GM18505 (cell line): Measurements from ENCODE around the gene PTPRN2.
"Not testable (repeated sequence)": the region's sequence is repeated elsewhere in the genome, so short reads cannot be mapped to it uniquely, and the experiment has no call there.

Experiments used
- ATAC-seq: cut with Tn5 transposase; IDR thresholded peaks from one replicate; pipeline ENCODE4 v1.9.1; 2021; ENCODE audit not compliant: unreplicated experiment
- POLR2A ChIP-seq: IDR thresholded peaks from 4 replicates; pipeline ENCODE4 v1.6.1; 2011; ENCODE audit warnings: borderline replicate concordance; ENCODE audit not compliant: insufficient read depth, insufficient read length; ENCODE audit errors: extremely low read depth

PTPRN2 gene

DNA sequence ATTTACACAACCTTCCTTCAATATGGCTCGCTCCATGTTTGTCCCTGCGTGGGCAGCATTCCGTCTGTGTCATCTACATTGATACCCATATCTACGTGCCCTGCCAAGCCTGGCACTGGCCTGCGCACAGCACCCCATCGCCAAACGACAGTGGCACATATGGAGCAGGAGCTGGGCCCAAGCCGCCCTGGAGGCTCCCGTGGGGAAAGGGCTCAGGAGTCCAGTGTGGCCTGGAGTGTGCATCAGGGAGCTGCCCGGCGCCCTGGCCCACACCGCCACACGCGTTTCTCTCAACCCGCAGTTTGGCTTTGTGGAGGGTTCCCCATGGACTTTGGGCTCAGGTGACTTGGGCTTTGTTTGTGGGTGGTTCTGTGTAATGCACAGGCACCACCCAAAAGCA is 273.2 kb downstream of the PTPRN2 start:
- no peak for TF ChIP-seq POLR2A
- ATAC-seq = no peak

GRCh38 chr7:158313931-158314330 is 273.7 kb downstream of the PTPRN2 start:
- ATAC-seq = no peak

DNA sequence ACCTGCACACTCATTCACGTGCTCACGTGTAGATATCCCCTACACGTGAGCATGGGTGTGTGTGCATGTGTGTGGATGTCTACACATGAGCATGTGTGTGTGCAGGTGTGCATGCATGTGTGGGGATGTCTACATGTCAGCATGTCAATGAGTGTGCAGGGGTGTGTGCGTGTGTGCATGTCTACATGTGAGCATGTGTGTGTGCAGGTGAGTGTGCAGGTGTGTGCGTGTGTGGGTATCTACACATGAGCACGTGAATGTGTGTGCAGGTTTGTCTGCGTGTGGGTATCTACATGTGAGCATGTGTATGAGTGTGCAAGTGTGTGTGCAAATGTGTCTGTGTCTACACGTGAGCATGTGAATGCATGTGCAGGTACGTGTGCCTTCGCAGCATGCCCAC is 274.8 kb downstream of the PTPRN2 start:
- no peak for ATAC-seq
- no peak for TF ChIP-seq POLR2A

More at GRCh38 chr7:158313931-158314330, 273.7 kb downstream of the PTPRN2 start:
- no peak for TF ChIP-seq POLR2A

DNA sequence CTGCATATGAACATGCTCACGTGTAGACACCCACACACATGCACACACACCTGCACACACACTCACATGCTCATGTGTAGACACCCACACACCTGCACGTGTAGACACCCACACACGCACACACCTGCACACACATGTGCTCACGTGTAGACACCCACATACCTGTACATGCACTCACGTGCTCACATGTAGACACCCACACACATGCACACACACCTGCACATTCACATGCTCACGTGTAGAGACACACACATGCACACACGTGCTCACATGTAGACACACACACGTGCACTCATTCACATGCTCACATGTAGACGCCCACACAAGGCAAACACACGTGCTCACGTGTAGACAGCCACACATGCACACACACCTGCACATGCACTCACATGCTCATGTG is 275.8 kb downstream of the PTPRN2 start:
- no peak for TF ChIP-seq POLR2A
- no peak for ATAC-seq

DNA sequence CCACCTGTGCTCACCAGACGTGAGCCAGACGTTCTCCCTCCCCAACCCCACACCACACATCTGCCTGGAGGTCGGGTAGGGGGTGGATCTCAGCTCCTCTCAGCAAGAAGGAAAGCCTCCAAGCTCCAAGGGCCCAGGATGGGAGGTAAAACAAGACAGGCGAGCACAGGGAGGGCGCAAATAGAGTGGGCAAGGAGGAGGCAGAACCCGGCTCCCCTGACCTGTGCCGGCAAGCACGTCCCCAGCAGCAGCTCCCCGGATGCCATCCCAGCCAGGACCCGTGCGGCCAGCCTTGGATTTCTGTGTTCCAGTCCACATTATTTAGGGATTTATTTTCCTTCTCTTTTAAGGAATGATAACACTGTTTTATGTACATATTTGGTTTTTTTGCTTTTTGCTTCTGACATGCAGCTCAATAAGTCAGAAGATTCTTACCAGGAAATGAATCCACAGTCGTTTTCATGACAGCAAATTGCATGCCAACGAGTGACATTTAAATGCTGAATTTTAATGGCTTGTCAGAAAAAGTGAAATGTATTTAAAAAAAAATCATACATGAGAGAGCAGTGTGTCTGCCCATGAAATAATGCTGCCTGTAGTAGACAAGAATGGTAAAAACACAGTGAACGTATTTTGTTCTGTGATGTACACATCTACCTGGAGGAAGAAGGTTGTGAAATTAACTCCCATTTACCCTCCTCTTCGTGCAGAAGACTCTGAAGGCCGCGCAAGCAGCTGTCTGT is 276.5 kb downstream of the PTPRN2 start:
- ATAC-seq = no peak
- TF ChIP-seq POLR2A = no peak

DNA sequence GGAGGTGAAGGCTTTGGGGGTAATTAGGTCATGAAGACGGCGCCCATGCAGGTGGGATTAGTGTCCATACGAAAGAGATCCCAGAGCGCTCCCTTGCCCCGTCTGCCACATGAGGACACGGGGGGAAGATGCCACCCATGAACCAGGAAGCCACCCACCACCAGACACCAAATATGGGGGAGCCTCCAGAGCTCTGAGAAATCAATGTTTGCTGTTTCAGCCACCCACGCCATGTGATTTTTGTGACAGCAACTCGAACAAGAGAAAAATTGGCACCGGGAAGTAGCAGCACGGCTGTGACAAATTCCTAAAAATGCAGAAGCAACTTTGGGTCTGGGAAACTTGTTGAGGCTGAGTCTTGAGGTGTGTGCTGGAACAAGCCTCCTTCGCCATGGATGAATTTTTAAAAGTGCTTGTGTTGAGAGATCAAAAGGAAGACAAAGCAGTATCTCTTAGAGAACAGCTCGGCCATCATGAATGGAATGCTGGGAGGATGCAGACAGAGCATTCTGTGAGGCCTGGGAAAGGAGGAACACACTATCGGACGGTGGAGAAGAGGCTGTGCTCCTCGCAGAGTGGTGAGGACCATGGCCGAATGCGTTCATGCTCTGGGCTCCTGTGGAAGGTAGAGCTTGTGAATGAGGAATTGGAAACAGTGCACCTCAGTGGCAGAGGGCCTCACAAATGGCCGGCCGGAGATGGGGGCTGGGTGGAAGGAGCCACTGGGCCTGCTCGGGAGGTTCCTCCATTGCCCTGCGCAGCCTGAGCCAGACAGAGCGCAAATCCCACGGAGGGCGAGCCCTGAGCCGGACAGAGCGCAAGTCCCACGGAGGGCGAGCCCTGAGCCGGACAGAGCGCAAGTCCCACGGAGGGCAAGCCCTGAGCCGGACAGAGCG is 277.5 kb downstream of the PTPRN2 start:
- no peak for ATAC-seq
- TF ChIP-seq POLR2A = no peak

DNA sequence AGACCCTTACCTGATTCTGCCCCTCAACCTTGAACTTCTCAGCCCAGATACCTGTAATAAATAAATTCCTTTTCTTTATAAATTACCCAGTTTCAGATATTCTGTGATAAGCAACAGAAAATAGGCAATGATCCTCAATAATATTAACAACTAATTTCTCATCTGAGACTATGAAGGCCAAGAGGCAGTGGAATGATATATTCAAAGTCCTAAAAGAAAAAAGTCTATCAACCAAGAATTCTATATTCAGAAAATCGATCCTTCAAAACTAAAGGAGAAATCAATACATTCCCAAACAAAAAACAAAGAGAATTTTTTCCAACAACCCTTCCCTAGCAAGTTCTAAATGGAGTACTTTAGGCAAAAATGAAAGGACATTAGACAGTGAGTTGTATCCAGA is 279.6 kb downstream of the PTPRN2 start:
- no peak for ATAC-seq
- no peak for TF ChIP-seq POLR2A

DNA sequence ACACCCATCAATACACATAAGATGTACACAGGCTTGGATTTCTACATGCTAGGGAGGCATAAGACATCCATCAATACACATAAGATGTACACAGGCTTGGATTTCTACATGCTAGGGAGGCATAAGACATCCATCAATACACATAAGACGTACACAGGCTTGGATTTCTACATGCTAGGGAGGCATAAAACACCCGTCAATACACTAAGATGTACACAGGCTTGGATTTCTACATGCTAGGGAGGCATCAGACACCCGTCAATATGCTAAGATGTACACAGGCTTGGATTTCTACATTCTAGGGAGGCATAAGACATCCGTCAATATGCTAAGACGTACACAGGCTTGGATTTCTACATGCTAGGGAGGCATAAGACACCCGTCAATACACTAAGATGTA is 283.6 kb downstream of the PTPRN2 start:
- not testable (repeated sequence) for ATAC-seq

- no peak for TF ChIP-seq POLR2A
- ATAC-seq = no peak
These were observed 284.5 kb downstream of the PTPRN2 start for GRCh38 chr7:158303121-158303520.

- no peak for TF ChIP-seq POLR2A
- ATAC-seq = no peak
These were observed 285.2 kb downstream of the PTPRN2 start for GRCh38 chr7:158302274-158303070.

DNA sequence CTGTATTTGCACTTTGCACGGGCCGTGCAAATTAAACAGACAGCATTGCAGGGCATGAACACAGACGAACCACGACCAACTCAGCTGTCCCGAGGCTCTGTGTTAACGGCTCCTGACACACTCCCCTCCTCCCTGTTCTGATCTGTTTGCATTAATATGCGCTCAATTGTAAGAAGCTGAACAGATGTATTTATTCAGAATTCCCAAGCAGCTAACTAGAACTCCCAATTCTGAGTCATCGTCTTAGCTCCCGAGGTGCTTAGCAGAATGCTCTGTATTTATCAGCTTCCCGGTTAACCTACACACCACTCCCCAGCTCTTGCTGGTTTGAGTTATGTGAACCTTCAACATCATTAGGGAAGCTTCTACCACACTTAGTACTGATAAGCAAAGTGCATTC is 286.4 kb downstream of the PTPRN2 start:
- ATAC-seq = no peak
- no peak for TF ChIP-seq POLR2A

DNA sequence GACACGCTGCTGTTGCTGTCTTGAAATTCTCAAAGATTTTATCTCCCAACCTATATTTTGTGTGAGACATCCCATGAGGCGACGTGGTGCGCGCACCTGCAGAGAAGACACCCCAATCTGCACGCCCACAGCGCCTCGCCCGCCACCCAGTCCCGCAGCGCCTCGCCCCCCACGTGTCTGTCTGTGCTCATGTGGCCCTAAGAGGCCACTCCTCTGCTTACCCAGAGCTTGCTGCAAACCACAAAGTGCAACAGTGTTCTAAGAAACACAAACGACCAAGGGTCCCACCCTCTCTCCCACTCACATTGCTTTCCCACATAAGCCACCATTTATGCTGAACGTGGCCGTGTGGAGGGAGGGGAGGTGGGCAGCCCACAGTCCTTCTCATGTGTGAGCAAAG is 287.2 kb downstream of the PTPRN2 start:
- no peak for ATAC-seq
- TF ChIP-seq POLR2A = no peak

DNA sequence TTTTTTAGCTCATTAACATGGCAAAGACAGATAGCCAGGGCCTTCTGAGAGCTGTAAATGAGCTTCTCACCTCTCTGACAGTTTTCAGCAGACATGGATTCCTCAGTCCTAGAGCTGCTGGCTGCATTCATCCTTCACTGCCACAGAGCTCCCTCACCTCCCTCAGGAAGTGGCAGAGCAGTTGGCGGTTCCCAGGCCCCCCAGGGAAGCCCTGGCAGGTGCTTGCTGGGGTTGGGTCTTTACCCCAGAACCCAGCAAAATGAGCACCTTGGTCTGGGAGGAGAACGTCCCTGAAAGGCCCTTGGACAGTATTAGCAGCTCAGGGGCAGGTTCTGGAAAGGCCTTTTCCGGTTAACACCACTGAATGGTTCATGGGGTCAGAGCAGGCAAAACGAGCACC is 288.0 kb downstream of the PTPRN2 start:
- no peak for TF ChIP-seq POLR2A
- no peak for ATAC-seq

- no peak for TF ChIP-seq POLR2A
- no peak for ATAC-seq
These were observed 290.9 kb downstream of the PTPRN2 start for GRCh38 chr7:158296798-158297104.
